Superior temporal gyrus (tissue), 1 donor: ENCODE measurements around the gene OR4C15.

ENCODE experiments used
- DNase-seq: peaks from one replicate; pipeline ENCODE4 v3.0.0-alpha.2; 2016; ENCODE audit errors: extremely low spot score

Gene OR4C15

DNA sequence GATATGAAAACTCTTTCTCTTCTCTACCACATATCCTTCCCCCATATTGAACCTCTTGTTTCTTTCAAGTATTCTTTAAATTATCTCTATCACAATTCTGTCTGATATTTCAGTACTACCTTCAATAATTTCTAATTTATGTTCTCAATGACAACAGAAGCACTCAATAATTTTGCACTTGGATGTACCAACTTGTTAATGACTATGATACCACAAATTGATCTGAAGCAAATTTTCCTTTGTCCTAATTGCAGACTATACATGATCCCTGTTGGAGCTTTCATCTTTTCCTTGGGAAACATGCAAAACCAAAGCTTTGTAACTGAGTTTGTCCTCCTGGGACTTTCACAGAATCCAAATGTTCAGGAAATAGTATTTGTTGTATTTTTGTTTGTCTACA lies at the start of gene OR4C15:
OR4C15 (plus strand) TSS at position 301 of the 400 bp plus-strand sequence; CDS start at position 301, 0 bp downstream.
- no peak for DNase-seq

GRCh38 chr11:55571828-55572227 lies 17.6 kb downstream of the OR4C15 start, which contains the start of gene OR4C16:
TSS of gene OR4C16 (plus strand) at chr11:55572128. CDS start at chr11:55572128, 0 bp downstream.
- no peak for DNase-seq

DNA sequence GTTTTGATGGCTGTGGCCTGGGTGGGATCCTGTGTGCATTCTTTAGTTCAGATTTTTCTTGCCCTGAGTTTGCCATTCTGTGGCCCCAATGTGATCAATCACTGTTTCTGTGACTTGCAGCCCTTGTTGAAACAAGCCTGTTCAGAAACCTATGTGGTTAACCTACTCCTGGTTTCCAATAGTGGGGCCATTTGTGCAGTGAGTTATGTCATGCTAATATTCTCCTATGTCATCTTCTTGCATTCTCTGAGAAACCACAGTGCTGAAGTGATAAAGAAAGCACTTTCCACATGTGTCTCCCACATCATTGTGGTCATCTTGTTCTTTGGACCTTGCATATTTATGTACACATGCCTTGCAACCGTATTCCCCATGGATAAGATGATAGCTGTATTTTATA lies 18.3 kb downstream of the OR4C15 start:
- no peak for DNase-seq
